Adrenal gland (tissue), 12 donors: ENCODE results near the gene AOPEP. TPM values are rescaled to one million over a fixed set of nuclear protein-coding genes. Genes with fewer than 3 reads are reported as not detected.

Experiments
- DNase-seq, 7 donors: peaks; one replicate each; pipeline ENCODE4 v3.0.0-alpha.2; 2019 to 2020
- H3K27ac ChIP-seq, 5 donors: fragments of 200-600 bp; sonication (generic) in 4 of 5; 1 replicate in 3 of 5; 2 replicates in 2 of 5; pipeline versions ENCODE4 v1.5.1 to v1.8.0; 2016 to 2020; ENCODE audit warnings: mild to moderate bottlenecking in 1 of 5
- H3K27me3 ChIP-seq: fragments of 200-600 bp; 2 replicates; pipeline ENCODE4 v1.8.0; 2021
- H3K36me3 ChIP-seq, 2 donors: fragments of 200-600 bp; replicated peaks in 1 of 2; 1 replicate in 1 of 2; 2 replicates in 1 of 2; pipeline versions ENCODE4 v1.5.1 to v1.8.0; 2018 to 2022
- H3K4me1 ChIP-seq, 2 donors: fragments of 200-600 bp; replicated peaks in 1 of 2; 1 replicate in 1 of 2; 2 replicates in 1 of 2; pipeline versions ENCODE4 v1.5.1 to v1.8.0; 2018 to 2021
- H3K4me3 ChIP-seq, 4 donors: fragments of 200-600 bp; sonication (generic) in 3 of 4; one replicate each; pipeline ENCODE4 v1.5.1; 2016 to 2018
- H3K9me3 ChIP-seq, 3 donors: fragments of 200-600 bp; sonication (generic) in 1 of 3; replicated peaks in 1 of 3; 1 replicate in 2 of 3; 2 replicates in 1 of 3; pipeline versions ENCODE4 v1.5.1 to v1.8.0; 2016 to 2021
- CTCF ChIP-seq, 6 experiments: fragments of 450-650 bp in 4 of 6; fragments of 200-600 bp in 2 of 6; sonication (generic) in 1 of 6; IDR thresholded peaks; 1 replicate in 5 of 6; 2 replicates in 1 of 6; pipeline versions ENCODE4 v1.5.1 to v1.8.0; 2016 to 2021; ENCODE audit warnings: antibody characterized with exemption in 6 of 6, mild to moderate bottlenecking in 2 of 6, moderate library complexity in 1 of 6
- POLR2A ChIP-seq, 2 donors: fragments of 450-650 bp; IDR thresholded peaks; one replicate each; pipeline ENCODE4 v1.6.1; 2017; ENCODE audit warnings: antibody characterized with exemption in 2 of 2, mild to moderate bottlenecking in 2 of 2, moderate library complexity in 1 of 2
- WGBS, 4 donors: extraction: QIAGEN DNeasy Blood & Tissue Kit in 2 of 4; methylation state at CpG; one replicate each; pipeline versions ENCODE4 v1.1.5 to v1.1.7; 2013 to 2017; 5-methylcytosine and 5-hydroxymethylcytosine counted together
- intact Hi-C, 2 donors: fragments of 100-400 bp; cut with DNase I; formaldehyde crosslinking; loops; one replicate each; pipeline versions ENCODE4 v1.14.1 to v1.15.0; 2022 to 2023
- polyA plus RNA-seq, 3 donors: library from polyadenylated mRNA; stranded (reverse); fragments of 200-250 nt in 2 of 3; fragments of 350-450 nt in 1 of 3; fragmentation: Illumina TruSeq in 1 of 3; extraction: RNeasy Lipid Tissue Mini Kit (QIAGEN cat#74804) in 1 of 3; gene quantifications; one replicate each; pipeline ENCODE4 v1.2.3, GENCODE V29; 2013 to 2014
- total RNA-seq, 9 donors: library from RNA; depleted of rRNA in 4 of 9; stranded (reverse); fragments of >200 nt in 4 of 9; fragments of 120-200 nt in 1 of 9; fragmentation: NEBNext Ultra II Directional in 1 of 9; extraction: Animal tissue kit (Norgen Biotek cat#: 25700) in 1 of 9; gene quantifications; one replicate each; pipeline versions ENCODE4 v1.1.0 to v1.2.4, GENCODE V29; 2013 to 2023
- donor health status: healthy with polysubstance abuse.
- donor health status: Bipolar disorder and iron deficiency.
- donor health status: DM: yes; HTN: yes; CAD: no.
- donor health status: DM: no; HTN: no; CAD: no.
- donor health status: DM: no; HTN: no; CAD: no.
- donor health status: DM: yes; HTN: yes; CAD: no.

AOPEP gene
- total and polyA plus RNA-seq, 12 donors: 31.0 to 99.6 (median 71.0) TPM

GRCh38 chr9:95073918-95074317 lies 347.4 kb downstream of the AOPEP start:
- Histone ChIP-seq H3K9me3 (no peaks in the 10 kb centered on the region), H3K27me3 (no peaks in the 10 kb centered on the region), H3K36me3 (no peaks in the 10 kb centered on the region), H3K4me1 (peaks cover 0 to 50% of the 10 kb centered on the region in 2 donors), H3K27ac (no peak overlapping the region), H3K4me3 (no peak overlapping the region)
- DNase-seq: peak in 1 of 7 donors; percentile 47
- WGBS, 4 donors: 92 to 96% (median 94%) methylated on average over 4 to 5 of the region's 5 CpGs
- TF ChIP-seq CTCF (IDR thresholded peaks at IDR 0.05): no peak
- TF ChIP-seq POLR2A (IDR thresholded peaks at IDR 0.05): no peak
- intact Hi-C loops: no loop called here

GRCh38 chr9:95074632-95075031 lies 348.1 kb downstream of the AOPEP start:
- H3K27me3 ChIP-seq: no peaks in the 10 kb centered on the region
- DNase-seq: peak in 1 of 7 donors; percentile 52
- intact Hi-C loops: no loop called here
- WGBS, 4 donors: 80 to 89% (median 86%) methylated on average over 8 to 9 of the region's 9 CpGs
- H3K36me3 ChIP-seq: no peaks in the 10 kb centered on the region
- H3K4me1 ChIP-seq: peaks cover 0 to 57% of the 10 kb centered on the region in 2 donors
- H3K27ac ChIP-seq: peak overlapping the region in 1 of 5 donors; percentile 6
- H3K9me3 ChIP-seq: no peaks in the 10 kb centered on the region
- no peak overlapping the region for H3K4me3 ChIP-seq
- TF ChIP-seq POLR2A (IDR thresholded peaks at IDR 0.05): no peak

- no peak overlapping the region for H3K4me3 ChIP-seq
- H3K36me3 ChIP-seq: peaks cover 0 to 4% of the 10 kb centered on the region in 2 donors
- intact Hi-C loops: no loop called here
- H3K27ac ChIP-seq: no peak overlapping the region
- TF ChIP-seq POLR2A (IDR thresholded peaks at IDR 0.05): no peak
- TF ChIP-seq CTCF (IDR thresholded peaks at IDR 0.05): no peak
- 92 to 95% (median 93%) methylated on average over 7 of the region's 7 CpGs for WGBS, 4 donors
- no peaks in the 10 kb centered on the region for H3K9me3 ChIP-seq
- peaks cover 0 to 49% of the 10 kb centered on the region in 2 donors for H3K4me1 ChIP-seq
- DNase-seq: peak in 1 of 7 donors; percentile 40
- no peaks in the 10 kb centered on the region for H3K27me3 ChIP-seq
Measured at GRCh38 chr9:95075700-95076099, 349.2 kb downstream of the AOPEP start.

- H3K27me3 ChIP-seq: no peaks in the 10 kb centered on the region
- H3K36me3 ChIP-seq: peaks cover 0 to 13% of the 10 kb centered on the region in 2 donors
- no peak for DNase-seq
- H3K27ac ChIP-seq: peak overlapping the region in 2 of 5 donors; percentile 54 to 63
- peaks cover 0 to 44% of the 10 kb centered on the region in 2 donors for H3K4me1 ChIP-seq
- TF ChIP-seq CTCF (IDR thresholded peaks at IDR 0.05) (no peak), POLR2A (IDR thresholded peaks at IDR 0.05) (no peak)
- H3K9me3 ChIP-seq: no peaks in the 10 kb centered on the region
- intact Hi-C loops: no loop called here
- WGBS, 4 donors: 73 to 89% (median 83%) methylated on average over 1 of the region's 1 CpG
- no peak overlapping the region for H3K4me3 ChIP-seq
Measured at GRCh38 chr9:95076696-95077052, 350.2 kb downstream of the AOPEP start.

- peaks cover 0 to 19% of the 10 kb centered on the region in 2 donors for H3K36me3 ChIP-seq
- TF ChIP-seq CTCF (IDR thresholded peaks at IDR 0.05) (no peak), POLR2A (IDR thresholded peaks at IDR 0.05) (no peak)
- peak overlapping the region in 2 of 5 donors; percentile 54 to 63 for H3K27ac ChIP-seq
- H3K27me3 ChIP-seq: no peaks in the 10 kb centered on the region
- H3K4me1 ChIP-seq: peaks cover 0 to 40% of the 10 kb centered on the region in 2 donors
- peak in 2 of 7 donors; percentile 19 to 46 for DNase-seq
- no peak overlapping the region for H3K4me3 ChIP-seq
- intact Hi-C loops: no loop called here
- 65 to 87% (median 65%) methylated on average over 6 to 18 of the region's 18 CpGs for WGBS, 4 donors
- no peaks in the 10 kb centered on the region for H3K9me3 ChIP-seq
Measured at GRCh38 chr9:95077053-95077765, 350.7 kb downstream of the AOPEP start.
